NCI-H510A treated with DMSO at 0.1 percent for 48 hours (cell line): ENCODE results near the gene SKOR1.

Experiments
- DNase-seq: peaks from one replicate; lab custom pipeline; 2025; lab: John Stamatoyannopoulos, UW

The SKOR1 gene

DNA sequence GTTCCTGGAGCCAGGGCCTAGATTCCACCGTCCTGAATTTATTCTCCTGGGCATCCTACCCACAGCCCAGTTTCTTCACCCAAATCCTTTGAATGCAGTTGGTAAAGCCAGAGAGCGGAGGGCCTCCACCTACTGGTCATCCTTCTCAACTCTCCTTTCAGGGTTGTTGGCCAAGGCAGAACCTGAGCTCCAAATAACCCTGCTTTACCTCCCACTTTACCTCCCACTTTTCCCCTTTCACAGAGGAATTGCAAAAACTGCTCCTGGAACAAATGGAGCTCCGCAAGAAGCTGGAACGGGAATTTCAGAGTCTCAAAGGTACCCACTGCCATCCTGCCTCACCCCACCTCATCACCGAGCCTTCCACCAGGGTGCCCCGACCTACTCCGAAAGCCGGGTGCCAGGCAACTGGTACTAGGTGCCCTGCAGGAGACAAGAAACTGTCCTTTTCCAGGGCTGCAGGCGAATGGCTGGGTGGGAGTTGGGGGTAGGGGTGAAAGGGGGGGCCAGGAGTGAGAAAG, 6.8 kb downstream of the SKOR1 start:
- no peak for DNase-seq

DNA sequence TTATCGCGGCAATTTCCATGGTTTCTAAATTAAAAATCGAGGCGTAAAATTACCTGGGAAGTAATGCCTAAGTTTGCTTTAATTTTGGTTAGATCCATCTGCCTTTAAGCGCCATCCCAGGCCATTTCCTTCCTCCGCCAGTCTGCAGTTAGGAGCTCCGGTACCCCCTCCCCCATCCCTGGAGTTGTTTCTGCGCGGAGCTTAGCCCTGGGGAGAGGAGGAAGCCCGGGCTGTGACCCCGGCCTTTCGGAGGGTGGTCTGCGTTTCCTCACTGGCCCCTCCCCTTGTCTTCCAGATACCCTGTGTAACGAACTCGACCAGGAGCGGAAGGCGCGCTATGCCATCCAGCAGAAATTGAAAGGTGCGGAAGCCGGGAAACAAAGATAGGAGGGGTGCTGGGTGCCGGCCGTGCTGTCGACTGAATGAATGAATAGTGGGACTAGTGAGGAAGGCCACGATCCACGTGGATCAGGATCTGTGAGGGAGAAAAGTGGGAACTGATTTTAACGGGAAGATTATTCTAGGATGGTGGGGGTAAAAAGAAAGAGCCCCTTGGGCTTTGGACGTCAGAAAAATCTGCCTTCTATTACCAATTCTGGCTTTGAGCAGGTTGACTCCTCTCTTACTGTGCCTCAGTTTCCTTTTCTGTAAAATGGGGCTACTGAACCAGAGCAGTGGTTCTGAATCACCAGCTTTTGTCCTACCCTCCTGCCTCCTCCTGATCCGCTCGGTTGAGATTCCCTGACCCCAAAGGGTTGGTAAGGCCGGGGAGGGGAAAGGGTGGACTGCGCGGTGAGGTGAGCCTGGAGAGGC, 7.8 kb downstream of the SKOR1 start:
- no peak for DNase-seq

DNA sequence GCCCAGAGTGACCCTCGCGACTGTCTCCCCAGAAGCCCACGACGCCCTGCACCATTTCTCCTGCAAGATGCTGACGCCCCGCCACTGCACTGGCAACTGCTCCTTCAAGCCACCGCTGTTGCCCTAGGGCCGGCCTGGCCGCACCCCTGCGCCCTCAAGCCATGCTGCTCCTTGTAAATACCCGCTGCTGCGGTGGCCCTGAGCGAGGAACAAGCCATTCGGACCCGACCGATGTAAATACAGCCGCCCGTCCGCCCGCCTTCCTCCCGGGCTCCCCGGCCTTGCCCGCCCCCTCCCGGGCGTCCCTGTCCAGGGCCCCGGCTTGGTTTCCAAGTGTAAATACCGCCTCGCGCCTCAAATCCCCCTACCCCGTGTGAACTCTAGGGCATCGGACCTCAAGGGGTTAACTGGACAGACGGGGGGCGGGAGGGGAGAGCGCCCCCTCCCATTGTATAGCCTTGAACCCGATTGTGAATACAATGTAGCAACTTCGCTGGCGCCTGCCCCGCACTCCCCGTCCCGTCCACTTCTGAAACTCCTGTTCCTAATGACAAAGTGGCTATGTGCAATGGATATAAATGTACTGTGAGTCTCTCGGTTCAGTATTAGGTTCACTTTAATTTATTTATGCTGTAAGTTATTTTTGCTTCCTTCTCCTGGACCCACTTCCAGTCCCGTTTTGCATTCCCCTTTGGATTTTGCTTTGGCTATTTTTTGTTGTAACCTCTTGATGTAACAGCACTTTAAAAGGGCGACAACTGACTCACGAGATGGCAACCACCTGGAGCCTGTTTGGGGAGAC, 8.6 kb downstream of the SKOR1 start:
- no peak for DNase-seq

DNA sequence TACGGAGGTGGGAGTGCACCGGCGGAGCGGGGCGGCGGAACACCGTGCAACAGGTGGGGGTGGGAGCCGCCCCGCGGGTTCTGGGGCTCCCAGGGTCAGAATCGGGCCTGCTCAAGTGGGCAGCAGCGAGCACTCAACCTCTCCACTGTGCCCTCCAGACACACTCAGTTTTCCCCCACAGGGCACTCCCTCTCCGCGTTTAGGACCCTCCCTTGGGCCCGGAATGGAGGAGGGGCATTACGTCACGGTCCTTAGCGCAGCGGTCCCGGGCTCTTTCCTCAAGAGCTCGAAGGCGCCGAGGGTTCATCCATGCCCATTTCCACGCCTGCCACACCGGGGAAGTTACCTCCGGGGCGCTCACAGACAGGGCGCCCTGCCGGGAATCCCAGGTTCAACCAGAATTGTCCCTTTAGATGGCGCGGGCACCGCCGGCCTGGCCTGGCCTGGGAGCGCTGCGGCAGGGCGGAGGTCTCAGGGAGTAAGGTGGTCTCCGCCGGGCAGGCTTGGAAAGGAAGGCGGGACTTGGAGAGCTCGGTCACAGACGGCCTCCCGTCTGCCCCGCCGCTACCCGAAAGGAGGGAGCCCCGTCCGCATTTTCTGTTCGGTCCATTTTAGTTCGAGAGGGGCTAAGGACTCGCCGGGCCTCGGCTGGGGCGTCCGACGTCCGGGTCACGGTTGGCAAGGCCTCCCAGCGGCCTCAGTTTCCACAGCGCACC, 9.4 kb downstream of the SKOR1 start:
- DNase-seq, result no peak

DNA sequence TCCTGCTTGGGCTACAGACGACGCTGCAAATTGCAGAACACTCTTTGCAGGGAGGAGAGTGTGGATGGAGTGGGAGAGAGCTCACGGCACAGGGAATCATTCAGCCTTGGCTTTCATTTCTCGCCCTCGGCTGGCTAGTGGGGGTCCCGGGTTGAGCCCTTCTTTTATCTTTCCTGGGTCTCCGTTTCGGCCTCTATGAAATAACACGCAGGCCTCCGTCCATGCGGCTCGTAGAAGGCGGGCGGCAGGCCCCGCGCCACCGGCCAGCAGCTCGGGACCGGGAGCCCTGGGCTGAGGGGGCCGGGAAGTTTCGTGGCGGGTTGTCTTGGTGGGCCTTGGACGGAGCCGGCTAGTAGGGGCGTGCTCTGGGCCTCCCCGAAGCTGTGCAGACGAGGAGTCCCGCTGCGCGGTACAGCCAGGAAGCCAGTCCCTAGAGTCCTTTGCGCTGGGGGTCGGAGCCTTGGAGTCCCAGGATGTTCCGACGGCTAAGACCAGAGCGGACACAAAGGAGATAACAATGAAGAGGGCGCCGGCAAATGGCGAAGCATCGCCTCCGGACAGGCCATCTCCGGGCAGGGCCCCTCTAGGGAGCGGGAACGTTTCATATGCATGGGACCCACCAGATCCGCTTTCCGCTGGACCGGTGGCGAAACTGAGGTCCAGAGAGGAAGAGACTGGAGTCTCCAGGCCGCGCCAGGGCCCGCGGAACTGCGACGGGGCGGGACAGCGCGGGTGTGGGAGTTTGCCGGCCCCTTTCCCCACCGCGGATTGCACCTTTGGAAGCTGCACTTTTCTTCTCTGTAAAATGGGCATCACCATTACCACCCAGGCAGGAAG, 10.2 kb downstream of the SKOR1 start:
- DNase-seq, result no peak

DNA sequence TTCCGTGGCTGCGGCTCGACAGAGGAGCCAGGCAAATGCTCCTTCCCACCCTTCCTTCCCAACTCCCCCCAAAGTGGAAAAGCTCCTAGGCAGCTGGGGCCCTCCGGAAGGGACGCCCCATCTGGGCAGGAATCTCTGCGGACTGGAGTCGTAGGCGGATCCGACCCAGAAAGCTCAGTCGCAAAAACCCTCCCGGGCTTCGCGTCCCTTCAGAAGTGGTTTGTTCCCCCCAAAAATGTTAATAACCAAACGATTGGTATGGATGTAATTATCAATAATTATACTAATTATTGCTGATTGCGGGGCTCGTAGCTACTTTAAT, 10.8 kb downstream of the SKOR1 start:
- DNase-seq, result no peak

DNA sequence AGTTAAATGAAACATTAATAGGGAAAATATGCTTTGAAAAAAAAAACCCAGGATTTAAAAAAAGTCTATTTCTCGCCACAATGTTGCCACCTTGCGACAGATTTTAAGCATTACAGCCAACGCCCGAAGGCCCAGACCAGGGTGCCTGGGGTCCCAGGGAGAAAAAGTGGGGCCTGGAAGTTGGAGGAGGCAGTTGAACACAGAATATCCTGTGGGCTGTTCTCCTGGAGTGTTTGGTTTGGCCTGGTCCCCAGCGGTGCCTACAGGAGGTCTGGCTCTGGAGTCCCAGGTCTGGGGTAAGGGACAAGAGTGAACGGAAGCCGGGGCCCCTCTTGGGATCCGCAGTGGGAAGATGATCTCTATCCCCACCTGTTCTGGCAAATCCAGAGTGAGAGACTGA, 11.2 kb downstream of the SKOR1 start:
- DNase-seq, result peak; percentile 15

DNA sequence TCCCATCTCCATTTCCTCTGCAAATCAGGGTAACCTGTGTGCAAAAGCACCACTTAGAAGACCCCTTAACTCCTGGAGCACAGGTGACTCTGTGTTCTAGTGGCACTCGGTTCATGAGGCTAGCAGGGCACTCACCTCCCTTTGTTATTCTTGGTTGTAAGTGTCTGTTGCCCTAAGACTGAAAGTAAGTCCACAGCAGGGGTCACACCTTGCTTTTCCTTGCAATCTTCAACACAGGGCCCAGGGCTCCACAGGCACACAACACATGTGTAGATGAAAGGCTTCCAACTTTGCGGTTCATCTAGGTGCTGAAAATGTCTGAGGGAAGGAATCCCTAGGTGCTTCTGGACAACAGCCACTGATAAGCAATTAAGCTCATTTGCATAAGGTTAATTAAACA, 11.6 kb downstream of the SKOR1 start:
- DNase-seq, result no peak

DNA sequence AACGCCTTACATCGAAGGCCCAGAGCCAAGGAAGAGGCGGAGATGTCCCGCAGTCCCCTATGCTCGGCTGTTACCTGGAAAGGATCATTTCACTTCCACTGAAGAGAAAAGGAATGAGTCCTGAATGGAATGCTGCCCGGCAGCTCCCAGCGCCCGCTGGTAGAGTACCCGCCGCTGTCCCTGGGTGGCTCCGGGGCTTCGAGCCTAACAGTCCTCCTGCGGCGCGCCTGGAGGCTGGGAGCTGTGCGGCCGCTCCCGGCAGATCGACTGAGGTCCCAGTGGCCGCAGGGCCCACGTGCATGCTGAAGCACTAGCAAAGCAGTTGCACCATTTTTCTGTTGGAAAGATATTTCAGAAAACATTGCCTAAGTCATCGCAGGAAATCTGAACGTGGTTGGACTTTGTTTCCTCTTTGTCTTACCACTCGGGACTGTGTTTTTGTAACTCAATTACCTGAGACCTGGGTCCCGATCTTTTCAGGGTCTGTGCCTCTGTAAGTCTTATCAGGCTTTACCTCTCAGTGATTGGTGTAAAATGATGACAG, 13.6 kb downstream of the SKOR1 start:
- DNase-seq, result peak; percentile 38

DNA sequence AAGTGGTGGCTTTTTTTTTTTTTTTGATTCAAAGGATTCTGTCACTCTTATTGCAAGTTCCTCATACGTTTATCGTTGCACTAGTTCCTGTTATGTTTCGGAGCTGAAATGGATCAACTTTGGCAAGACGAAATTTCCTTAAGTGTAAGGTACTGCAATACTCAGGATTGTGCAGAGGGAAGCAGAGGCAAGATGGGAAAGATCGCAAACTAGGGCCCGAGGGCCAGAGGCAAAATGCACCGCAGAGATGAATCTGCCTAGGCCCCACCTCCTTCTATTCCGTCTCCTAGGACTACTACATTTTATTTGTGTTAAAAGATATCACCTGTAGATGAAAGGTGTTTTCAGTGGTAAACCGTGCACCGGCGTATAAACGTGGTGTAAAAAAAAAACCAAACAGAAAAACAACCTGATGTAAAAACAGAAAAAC, 14.2 kb downstream of the SKOR1 start:
- peak; percentile 68 for DNase-seq

DNA sequence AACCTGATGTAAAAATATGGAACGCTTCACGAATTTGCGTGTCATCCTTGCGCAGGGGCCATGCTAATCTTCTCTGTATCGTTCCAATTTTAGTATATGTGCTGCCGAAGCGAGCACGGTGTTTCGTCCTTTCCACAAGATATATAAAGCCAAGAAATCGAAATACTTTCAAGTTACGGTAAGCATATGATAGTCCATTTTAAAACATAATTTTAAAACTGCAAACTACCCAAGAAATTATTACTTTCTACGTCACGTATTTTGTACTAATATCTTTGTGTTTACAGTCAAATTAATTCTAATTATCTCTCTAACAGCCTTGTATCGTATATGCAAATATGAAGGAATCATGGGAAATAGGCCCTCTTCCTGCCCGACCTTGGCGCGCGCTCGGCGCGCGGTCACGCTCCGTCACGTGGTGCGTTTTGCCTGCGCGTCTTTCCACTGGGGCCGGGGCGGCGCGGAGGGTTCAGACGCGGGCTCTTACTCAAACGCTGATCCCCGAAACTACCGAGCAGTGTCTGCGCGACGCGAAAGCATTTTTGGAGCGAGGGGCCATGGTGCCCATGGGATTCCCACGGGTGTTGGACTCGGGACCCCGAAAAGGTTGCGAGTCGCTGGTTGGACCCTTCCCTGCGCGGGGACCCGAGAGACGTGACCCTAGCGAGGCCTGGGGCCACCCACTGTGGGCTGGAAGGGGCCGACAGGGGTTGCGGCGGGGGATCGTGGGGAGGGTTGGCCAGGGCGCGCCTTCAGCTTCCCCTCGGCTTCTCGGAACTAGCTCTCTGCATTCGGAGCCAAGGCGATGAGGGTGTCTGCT, 14.8 kb downstream of the SKOR1 start, which contains the start of gene RNU6-1:
Gene RNU6-1, minus strand, starts transcription at position 117 of the 820 bp plus-strand sequence.
- DNase-seq, result peak; percentile 74

DNA sequence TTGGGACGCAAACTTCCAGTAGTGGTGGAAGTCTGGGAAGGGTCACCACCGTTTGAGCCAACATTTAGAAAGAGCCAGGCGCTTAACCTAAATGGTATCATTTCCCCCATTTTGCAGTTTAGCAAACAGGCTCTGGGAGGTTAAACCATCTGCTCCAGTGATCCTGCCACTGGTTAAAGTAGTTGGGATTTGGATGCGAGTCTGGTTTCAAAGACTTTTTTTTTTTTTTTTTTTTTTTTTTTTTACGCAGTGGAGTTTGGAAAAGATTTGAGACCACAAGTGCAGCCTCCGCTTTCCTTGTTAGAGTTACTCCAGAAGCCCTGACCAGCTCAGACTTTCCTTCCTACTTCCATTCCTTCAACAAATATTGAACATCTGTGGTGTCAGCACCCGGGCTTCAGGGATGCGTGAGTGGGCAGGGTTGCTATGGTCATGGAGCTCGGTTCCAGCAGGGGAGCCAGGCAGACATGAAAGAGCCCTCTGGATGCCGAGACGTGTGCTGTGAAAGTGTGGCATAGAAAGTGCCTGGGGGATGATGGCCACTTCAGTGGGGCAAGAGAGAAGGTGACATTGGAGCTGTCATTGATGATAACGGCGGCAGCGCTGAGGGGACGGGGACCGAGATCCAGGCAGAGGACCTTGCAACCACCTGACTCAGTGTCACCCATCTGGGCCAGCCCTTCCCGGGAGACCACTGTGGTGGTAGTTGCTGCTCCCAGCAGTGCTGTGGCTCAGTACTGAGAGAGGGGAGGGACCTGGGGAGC, 15.6 kb downstream of the SKOR1 start:
- DNase-seq, result no peak

DNA sequence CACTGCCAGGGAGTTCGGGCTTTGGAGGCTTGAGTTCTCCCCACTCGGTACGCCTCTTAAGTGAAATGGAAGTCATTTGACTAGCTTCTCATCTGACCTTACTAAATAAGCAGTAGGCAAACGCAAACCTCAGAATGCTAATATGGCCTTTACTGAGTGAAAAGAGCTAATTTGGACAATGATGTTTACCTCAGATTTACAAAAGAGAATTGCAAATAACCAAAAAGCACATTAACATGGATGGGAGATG, 16.1 kb downstream of the SKOR1 start:
- no peak for DNase-seq

DNA sequence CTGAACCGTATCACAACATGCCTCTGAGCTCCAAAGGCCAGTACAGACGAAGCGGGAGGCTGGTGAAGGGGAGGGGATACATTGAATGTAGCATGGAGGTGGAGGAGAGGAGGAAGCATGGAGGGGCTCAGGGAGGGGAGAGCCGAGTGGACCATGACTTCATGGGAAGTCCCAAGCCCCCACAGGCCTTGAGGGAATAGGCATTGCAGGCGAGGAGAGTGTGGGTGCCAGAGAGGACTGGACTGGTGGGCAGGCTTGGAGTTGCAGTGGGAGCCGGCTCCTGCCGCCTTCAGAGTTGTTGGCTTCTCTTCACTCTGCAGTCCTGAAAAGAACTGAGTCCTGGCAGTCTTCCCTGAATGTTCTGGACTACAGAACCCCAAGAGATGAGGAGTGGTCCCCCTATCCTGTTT, 17.8 kb downstream of the SKOR1 start:
- no peak for DNase-seq

DNA sequence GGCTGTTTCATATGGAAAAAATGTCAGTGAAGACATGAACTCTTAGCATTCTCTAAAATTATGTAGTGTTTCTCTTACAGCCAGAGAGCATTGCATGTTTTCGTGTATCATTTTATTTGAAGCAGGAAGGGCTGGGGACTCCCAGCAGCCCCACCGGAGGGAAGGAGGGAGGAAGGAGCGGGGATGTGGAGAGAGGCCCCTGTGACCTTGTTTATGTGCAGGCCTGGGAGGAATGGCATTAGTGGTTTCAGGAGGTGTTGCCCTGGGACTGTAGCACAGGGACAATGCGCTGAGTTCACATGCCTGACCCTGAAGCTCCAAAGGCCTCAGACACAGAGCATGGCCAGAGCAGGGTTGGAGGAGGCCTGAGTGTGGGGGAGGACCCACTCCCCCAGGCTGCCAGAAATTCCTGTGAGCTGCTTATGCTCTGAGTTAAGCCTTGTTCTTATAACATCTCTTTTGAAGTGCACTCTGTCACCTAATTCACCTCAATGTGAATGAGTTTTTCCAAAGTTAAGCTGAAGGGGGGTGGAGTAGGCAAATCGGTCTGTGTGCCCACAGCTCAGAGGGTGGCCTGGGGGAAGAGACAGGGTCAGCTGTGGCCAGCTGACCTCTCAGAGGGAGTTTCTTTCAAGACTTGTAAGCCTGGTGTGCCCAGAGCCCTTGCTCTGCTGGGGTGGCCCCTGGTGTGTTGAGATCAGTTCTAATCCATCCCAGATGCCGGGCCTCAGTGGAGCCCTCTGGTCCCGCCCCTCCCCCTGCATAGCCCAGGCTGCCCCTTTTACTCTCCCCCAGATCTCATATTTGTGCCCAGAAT, 18.5 kb downstream of the SKOR1 start:
- no peak for DNase-seq

DNA sequence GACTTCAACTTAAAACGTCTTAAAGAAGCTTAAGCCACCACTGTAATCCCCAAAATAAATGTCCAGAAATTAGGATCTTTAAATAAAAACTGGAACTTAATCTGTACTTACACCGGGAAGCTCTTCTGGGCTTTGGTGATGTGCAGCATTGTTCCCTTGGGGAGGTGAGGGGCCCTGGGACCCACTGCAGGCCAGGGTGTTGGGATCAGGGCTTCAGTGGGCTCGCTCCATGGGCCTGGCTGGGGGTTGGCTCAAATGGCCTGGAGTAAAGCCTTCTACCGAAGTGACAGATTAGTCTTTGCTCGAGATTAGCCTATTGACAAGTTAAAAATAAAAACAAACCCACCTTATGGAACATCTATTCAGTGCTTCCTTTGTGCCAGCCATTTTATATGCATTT, 20.7 kb downstream of the SKOR1 start:
- DNase-seq, result no peak

DNA sequence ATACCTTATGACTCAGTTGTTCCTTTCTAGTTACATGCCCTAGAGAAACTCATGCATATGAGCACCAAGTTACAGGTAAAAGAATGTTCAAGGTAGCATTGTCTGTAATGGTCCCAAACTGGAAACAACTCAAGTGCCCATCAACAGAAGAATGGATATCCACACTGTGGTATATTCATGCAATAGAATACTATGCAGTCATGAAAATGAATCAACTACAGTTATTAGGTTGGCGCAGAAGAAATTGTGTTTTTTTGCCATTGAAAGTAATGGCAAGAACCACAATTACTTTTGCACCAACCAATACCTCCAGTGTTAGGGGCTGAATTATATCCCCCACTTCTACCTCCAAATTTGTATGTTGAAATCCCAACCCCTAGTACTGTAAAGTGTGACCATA, 24.2 kb downstream of the SKOR1 start:
- DNase-seq, result no peak

DNA sequence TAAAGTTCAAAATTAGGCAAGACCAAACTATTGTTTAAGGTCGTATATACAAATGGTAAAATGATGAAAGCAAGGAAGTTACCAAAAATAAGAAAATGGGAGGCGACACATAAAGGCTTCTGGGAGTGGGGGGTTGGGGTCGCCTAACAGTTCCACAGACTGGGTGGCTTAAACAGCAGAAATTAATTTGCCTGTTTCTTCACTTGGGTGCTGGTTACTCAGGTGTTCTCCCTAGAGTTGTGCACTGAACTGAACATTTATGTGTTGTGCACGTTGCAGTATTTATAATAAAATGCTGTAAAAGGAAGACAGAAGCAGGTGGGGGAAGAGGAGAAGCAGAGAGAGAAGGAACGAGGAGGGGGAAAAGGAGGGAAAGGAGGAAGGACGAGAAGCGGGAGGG, 25.0 kb downstream of the SKOR1 start:
- DNase-seq, result no peak

DNA sequence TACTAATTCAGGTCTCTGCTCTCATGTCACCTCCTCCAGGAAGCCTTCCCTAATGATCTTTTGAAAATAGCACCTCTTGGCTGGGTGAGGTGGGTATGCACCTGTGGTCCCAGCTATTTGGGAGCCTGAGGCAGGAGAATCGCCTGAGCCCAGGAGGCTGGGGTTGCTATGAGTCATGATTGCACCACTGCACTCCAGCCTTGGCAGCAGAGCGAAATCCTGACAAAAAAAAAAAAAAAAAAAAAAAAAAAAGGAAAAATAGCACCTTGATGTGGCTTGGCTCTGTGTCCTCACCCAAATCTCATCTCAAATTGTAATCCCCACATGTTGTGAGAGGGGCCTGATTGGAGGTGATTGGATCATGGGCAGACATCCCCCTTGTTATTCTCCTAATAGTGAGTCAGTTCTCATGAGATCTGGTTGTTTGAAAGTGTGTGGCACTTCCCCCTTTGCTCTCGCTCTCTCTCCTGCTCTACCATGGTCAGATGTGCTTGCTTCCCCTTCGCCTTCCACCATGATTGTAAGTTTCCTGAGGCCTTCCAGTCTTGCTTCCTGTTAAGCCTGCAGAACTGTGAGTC, 25.8 kb downstream of the SKOR1 start:
- DNase-seq, result no peak
